ENCODE measurements around the gene EPHA2.

Gene EPHA2

DNA sequence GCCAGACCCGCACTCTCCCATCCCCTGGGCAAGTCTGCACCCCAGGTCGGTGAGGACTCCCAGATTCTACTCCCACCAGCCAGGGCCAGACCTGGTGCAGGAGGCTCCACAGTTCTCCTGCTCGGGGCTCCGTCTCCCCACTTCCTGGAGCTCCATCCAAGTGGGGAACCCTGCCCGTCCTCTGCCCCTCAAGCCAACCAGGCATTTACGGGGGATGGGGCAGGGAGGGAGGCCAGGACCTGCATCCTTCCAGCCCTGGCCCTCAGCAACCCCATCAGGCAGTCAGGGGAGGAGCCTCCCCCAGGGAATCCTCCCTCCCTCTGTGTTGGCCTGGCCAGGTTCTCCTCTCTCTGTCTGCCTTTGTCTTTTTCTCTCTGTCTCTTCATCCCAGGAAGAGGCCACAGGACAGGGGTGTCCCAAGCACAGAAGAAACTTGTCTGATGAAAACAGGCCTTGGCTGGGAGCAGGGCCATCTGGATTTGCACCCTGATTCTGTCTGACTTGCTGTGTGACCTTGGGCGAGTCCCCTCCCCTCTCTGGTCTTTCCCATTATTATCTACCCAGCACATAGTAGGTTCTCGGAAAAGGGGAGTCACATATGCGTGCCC lies 18.5 kb upstream of the EPHA2 start:
- no peak overlapping the region for H3K9ac ChIP-seq (ENCODE audit: low read length)
- H2BK12ac ChIP-seq (ENCODE audit: low read length), result peak overlapping the region; percentile 34
- H3K4me2 ChIP-seq (ENCODE audit: low read length), result no peak overlapping the region
- no peak for DNase-seq
- no peak overlapping the region for H4K12ac ChIP-seq (ENCODE audit: low read depth, low read length)
- no peak overlapping the region for H3K23ac ChIP-seq (ENCODE audit: low read length)
- peak overlapping the region; percentile 87 for H3K14ac ChIP-seq (ENCODE audit: low read length)
- peak overlapping the region; percentile 91 for H2AK5ac ChIP-seq (ENCODE audit: low read length)
- H3K79me1 ChIP-seq (ENCODE audit: low read length), result peaks cover 31% of the 10 kb centered on the region
- peaks cover 4% of the 10 kb centered on the region for H3K79me2 ChIP-seq (ENCODE audit: control insufficient read depth, insufficient read depth, low read length, poor library complexity)
- no CpG with 5 or more reads among the region's 9 CpGs for WGBS (ENCODE audit: extremely low coverage, insufficient coverage, insufficient read length)
- peak overlapping the region; percentile 78 for H3K18ac ChIP-seq (ENCODE audit: low read length)
- peak overlapping the region; percentile 52 for H2BK5ac ChIP-seq (ENCODE audit: low read depth, low read length, poor library complexity)
- no peaks in the 10 kb centered on the region for H3K36me3 ChIP-seq (ENCODE audit: control insufficient read depth in 1 of 2, insufficient read depth in 2 of 2, low read length in 2 of 2)
- H4K91ac ChIP-seq (ENCODE audit: low read depth, low read length), result peak overlapping the region; percentile 97
- H2AFZ ChIP-seq (ENCODE audit: insufficient read depth, low read length, poor library complexity), result no peak overlapping the region
- H2BK120ac ChIP-seq (ENCODE audit: insufficient read depth, low read length, poor library complexity), result peak overlapping the region; percentile 99
- H3K4me3 ChIP-seq (ENCODE audit: low read depth, low read length), result no peak overlapping the region
- H3K27ac ChIP-seq (ENCODE audit: low read depth, low read length), result peak overlapping the region; percentile 36
- peak overlapping the region; percentile 24 for H3K4ac ChIP-seq (ENCODE audit: low read depth, low read length)
- H3K4me1 ChIP-seq (ENCODE audit: control insufficient read depth in 1 of 2, insufficient read depth in 2 of 2, low read length in 2 of 2), result peaks cover 28 to 46% of the 10 kb centered on the region in 2 experiments
- H4K8ac ChIP-seq (ENCODE audit: low read depth, low read length), result peak overlapping the region; percentile 2
- H3K27me3 ChIP-seq (ENCODE audit: insufficient read depth, low read length), result no peaks in the 10 kb centered on the region
- peaks cover 4% of the 10 kb centered on the region for H3K9me3 ChIP-seq (ENCODE audit: insufficient read depth, low read depth, low read length)

DNA sequence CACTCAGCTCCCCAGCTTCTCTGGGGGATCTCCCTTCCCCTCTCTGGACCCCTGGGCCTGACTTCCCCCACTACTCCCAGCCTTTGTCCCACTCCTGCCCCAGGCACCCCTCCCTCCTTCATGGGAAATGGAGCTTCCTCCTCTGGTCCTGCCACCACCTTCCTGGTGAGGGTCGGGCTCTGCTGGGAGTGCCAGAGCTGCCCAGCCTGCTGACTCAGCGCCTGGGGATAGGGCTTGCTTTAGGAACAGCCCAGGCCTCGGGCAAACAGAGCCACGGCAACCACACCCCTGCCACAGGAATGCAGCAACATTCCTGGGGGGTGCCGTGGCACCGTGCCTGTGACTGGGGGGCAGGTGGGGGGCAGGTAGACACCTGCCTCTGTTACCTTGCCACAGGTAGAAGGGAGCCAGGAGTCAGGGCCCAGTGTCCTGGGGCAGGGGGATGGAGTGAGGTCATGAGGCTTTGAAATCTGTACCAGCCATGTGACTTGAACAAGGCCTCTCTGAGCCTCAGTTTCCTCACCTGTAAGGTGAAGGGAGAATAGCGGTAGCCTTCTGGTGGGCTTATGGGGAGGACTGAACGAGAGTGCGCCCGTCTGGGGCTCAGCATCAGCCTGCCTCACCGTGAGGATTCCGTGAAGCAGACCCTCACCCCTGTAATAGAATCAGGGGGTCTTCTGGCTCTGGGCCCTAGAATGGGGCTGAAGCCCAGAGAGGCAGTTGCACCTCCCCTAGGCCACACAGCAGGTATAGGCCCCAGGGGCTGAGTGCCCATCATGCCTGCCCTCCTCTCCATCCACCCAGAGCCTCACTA lies 17.8 kb upstream of the EPHA2 start:
- peaks cover 4% of the 10 kb centered on the region for H3K9me3 ChIP-seq (ENCODE audit: insufficient read depth, low read depth, low read length)
- peaks cover 27% of the 10 kb centered on the region for H3K79me1 ChIP-seq (ENCODE audit: low read length)
- H2AK5ac ChIP-seq (ENCODE audit: low read length), result peak overlapping the region; percentile 96
- H4K8ac ChIP-seq (ENCODE audit: low read depth, low read length), result peak overlapping the region; percentile 85
- H3K14ac ChIP-seq (ENCODE audit: low read length), result peak overlapping the region; percentile 96
- H3K4ac ChIP-seq (ENCODE audit: low read depth, low read length), result peak overlapping the region; percentile 92
- H2BK5ac ChIP-seq (ENCODE audit: low read depth, low read length, poor library complexity), result peak overlapping the region; percentile 83
- peak overlapping the region; percentile 99 for H2BK120ac ChIP-seq (ENCODE audit: insufficient read depth, low read length, poor library complexity)
- DNase-seq, result peak; percentile 55 to 58
- H4K91ac ChIP-seq (ENCODE audit: low read depth, low read length), result peak overlapping the region; percentile 97
- peak overlapping the region; percentile 4 for H3K4me2 ChIP-seq (ENCODE audit: low read length)
- WGBS (ENCODE audit: extremely low coverage, insufficient coverage, insufficient read length), result no CpG with 5 or more reads among the region's 12 CpGs
- peak overlapping the region; percentile 94 for H3K18ac ChIP-seq (ENCODE audit: low read length)
- H2BK12ac ChIP-seq (ENCODE audit: low read length), result peak overlapping the region; percentile 99
- peak overlapping the region; percentile 60 for H3K27ac ChIP-seq (ENCODE audit: low read depth, low read length)
- H3K27me3 ChIP-seq (ENCODE audit: insufficient read depth, low read length), result no peaks in the 10 kb centered on the region
- no peak overlapping the region for H3K4me3 ChIP-seq (ENCODE audit: low read depth, low read length)
- peaks cover 23 to 39% of the 10 kb centered on the region in 2 experiments for H3K4me1 ChIP-seq (ENCODE audit: control insufficient read depth in 1 of 2, insufficient read depth in 2 of 2, low read length in 2 of 2)
- no peak overlapping the region for H3K9ac ChIP-seq (ENCODE audit: low read length)
- peaks cover 4% of the 10 kb centered on the region for H3K79me2 ChIP-seq (ENCODE audit: control insufficient read depth, insufficient read depth, low read length, poor library complexity)
- H3K36me3 ChIP-seq (ENCODE audit: control insufficient read depth in 1 of 2, insufficient read depth in 2 of 2, low read length in 2 of 2), result no peaks in the 10 kb centered on the region
- H4K12ac ChIP-seq (ENCODE audit: low read depth, low read length), result peak overlapping the region; percentile 32
- H2AFZ ChIP-seq (ENCODE audit: insufficient read depth, low read length, poor library complexity), result peak overlapping the region; percentile 57
- H3K23ac ChIP-seq (ENCODE audit: low read length), result no peak overlapping the region

DNA sequence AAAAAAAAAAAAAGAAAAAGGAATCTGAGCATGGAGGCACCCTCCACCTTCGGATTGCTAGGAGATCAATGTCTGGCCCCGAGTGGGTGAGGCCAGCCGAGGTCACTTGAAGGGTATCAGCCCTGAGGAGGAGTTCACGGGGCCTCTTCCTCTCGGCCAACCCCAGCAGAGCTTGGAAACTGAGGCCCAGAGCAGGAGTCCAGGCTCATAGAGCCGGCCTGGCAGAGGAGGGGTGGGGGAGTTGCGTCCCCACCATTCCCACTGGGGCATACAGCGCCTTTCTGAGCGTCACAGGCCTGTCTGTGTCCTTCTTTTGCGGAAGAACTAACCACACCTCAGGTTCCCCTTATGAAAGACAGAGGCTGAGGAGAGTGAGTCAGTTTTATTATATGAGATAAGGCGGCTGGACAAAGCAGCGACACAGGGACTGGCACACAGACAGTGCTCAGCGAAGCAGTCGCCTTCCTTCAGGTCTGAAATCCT lies 17.1 kb upstream of the EPHA2 start:
- Histone ChIP-seq H3K27me3 (ENCODE audit: insufficient read depth, low read length) (no peaks in the 10 kb centered on the region), H2BK120ac (ENCODE audit: insufficient read depth, low read length, poor library complexity) (peak overlapping the region; percentile 99), H2AK5ac (ENCODE audit: low read length) (peak overlapping the region; percentile 96), H4K91ac (ENCODE audit: low read depth, low read length) (peak overlapping the region; percentile 97), H3K27ac (ENCODE audit: low read depth, low read length) (peak overlapping the region; percentile 60), H2BK5ac (ENCODE audit: low read depth, low read length, poor library complexity) (peak overlapping the region; percentile 83), H3K4me3 (ENCODE audit: low read depth, low read length) (no peak overlapping the region), H3K23ac (ENCODE audit: low read length) (no peak overlapping the region), H3K14ac (ENCODE audit: low read length) (peak overlapping the region; percentile 96), H3K9ac (ENCODE audit: low read length) (no peak overlapping the region), H3K9me3 (ENCODE audit: insufficient read depth, low read depth, low read length) (peaks cover 4% of the 10 kb centered on the region), H3K18ac (ENCODE audit: low read length) (peak overlapping the region; percentile 94), H3K4ac (ENCODE audit: low read depth, low read length) (peak overlapping the region; percentile 92), H2BK12ac (ENCODE audit: low read length) (peak overlapping the region; percentile 99), H2AFZ (ENCODE audit: insufficient read depth, low read length, poor library complexity) (peak overlapping the region; percentile 57), H3K4me1 (ENCODE audit: control insufficient read depth in 1 of 2, insufficient read depth in 2 of 2, low read length in 2 of 2) (peaks cover 22 to 39% of the 10 kb centered on the region in 2 experiments), H3K4me2 (ENCODE audit: low read length) (peak overlapping the region; percentile 4), H3K79me2 (ENCODE audit: control insufficient read depth, insufficient read depth, low read length, poor library complexity) (peaks cover 4% of the 10 kb centered on the region), H3K79me1 (ENCODE audit: low read length) (peaks cover 27% of the 10 kb centered on the region), H3K36me3 (ENCODE audit: control insufficient read depth in 1 of 2, insufficient read depth in 2 of 2, low read length in 2 of 2) (no peaks in the 10 kb centered on the region), H4K8ac (ENCODE audit: low read depth, low read length) (peak overlapping the region; percentile 85), H4K12ac (ENCODE audit: low read depth, low read length) (peak overlapping the region; percentile 75)
- no CpG with 5 or more reads among the region's 14 CpGs for WGBS (ENCODE audit: extremely low coverage, insufficient coverage, insufficient read length)
- DNase-seq, result peak; percentile 61 to 64

DNA sequence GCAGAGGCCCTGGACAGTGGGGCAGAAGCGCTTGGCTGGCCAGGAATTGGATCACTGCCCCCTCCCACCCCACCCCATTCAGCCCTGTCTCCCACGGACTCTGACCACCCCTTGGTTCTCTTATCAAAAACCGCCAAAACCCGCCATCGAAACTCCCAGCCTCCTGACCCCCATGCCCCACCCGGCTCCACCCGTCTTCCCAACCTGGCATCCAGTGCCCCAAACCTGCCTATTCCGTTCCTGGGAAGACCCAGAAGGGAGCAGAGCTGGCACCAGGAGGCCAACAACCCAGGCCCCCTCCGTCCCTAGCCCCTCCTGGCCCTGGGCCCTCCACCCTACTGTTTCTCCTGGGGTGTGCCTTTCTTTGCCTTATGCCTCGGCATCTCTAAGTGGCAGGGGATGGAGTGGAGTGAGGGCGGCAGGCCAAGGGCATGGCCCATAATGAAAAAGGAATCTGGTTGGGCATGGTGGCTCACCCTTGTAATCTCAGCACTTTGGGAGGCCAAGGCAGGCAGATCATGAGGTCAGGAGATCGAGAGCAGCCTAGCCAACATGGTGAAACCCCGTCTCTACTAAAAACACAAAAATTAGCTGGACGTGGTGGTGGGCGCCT lies 16.5 kb upstream of the EPHA2 start:
- Histone ChIP-seq H3K79me2 (ENCODE audit: control insufficient read depth, insufficient read depth, low read length, poor library complexity) (peaks cover 4% of the 10 kb centered on the region), H3K4me1 (ENCODE audit: control insufficient read depth in 1 of 2, insufficient read depth in 2 of 2, low read length in 2 of 2) (peaks cover 22 to 39% of the 10 kb centered on the region in 2 experiments), H2AFZ (ENCODE audit: insufficient read depth, low read length, poor library complexity) (no peak overlapping the region)

More for the DNA sequence above, 16.5 kb upstream of the EPHA2 start:
- Histone ChIP-seq H4K12ac (ENCODE audit: low read depth, low read length) (no peak overlapping the region), H2AK5ac (ENCODE audit: low read length) (peak overlapping the region; percentile 5), H2BK12ac (ENCODE audit: low read length) (peak overlapping the region; percentile 12), H3K18ac (ENCODE audit: low read length) (no peak overlapping the region), H3K14ac (ENCODE audit: low read length) (peak overlapping the region; percentile 71), H3K79me1 (ENCODE audit: low read length) (peaks cover 26% of the 10 kb centered on the region), H2BK120ac (ENCODE audit: insufficient read depth, low read length, poor library complexity) (no peak overlapping the region), H3K4me3 (ENCODE audit: low read depth, low read length) (no peak overlapping the region), H3K27ac (ENCODE audit: low read depth, low read length) (no peak overlapping the region), H3K23ac (ENCODE audit: low read length) (no peak overlapping the region), H3K27me3 (ENCODE audit: insufficient read depth, low read length) (no peaks in the 10 kb centered on the region), H3K9me3 (ENCODE audit: insufficient read depth, low read depth, low read length) (peaks cover 4% of the 10 kb centered on the region), H2BK5ac (ENCODE audit: low read depth, low read length, poor library complexity) (no peak overlapping the region), H3K4me2 (ENCODE audit: low read length) (no peak overlapping the region), H3K4ac (ENCODE audit: low read depth, low read length) (no peak overlapping the region), H4K91ac (ENCODE audit: low read depth, low read length) (peak overlapping the region; percentile 22), H3K36me3 (ENCODE audit: control insufficient read depth in 1 of 2, insufficient read depth in 2 of 2, low read length in 2 of 2) (no peaks in the 10 kb centered on the region), H3K9ac (ENCODE audit: low read length) (no peak overlapping the region), H4K8ac (ENCODE audit: low read depth, low read length) (no peak overlapping the region)
- no peak for DNase-seq
- WGBS (ENCODE audit: extremely low coverage, insufficient coverage, insufficient read length), result no CpG with 5 or more reads among the region's 15 CpGs

All from trophoblast cell (in vitro differentiated cells and primary cell).